Endothelial cell of hepatic sinusoid (primary cell): ENCODE measurements around the gene HBQ1.
"Not testable (repeated sequence)": the region's sequence is repeated elsewhere in the genome, so short reads cannot be mapped to it uniquely, and the experiment has no call there.

Experiments
- in situ Hi-C: cut with HindIII; loops from 2 replicates; pipeline ENCODE4 v1.10.0; 2017; ENCODE audit warnings: low sequenced_read_pairs

Gene HBQ1

GRCh38 chr16:200388-200787 lies 20.1 kb downstream of the HBQ1 start:
- in situ Hi-C loops: no loop called here

GRCh38 chr16:203246-203645 lies 23.0 kb downstream of the HBQ1 start:
- in situ Hi-C loops: no loop called here

DNA sequence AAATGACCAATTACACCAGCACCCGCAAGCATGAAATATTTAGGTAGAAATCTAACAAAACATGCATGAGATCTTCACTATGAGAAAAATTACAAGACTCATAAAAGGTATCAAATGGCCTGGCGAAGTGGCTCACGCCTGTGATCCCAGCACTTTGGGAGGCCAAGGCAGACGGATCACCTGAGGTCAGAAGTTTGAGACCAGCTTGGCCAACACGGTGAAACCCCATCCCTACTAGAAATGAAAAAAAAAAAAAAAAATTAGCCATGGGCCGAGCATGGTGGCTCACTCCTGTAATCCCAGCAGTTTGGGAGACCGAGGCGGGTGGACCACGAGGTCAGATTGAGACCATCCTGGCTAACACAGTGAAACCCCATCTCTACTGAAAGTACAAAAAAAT lies 23.8 kb downstream of the HBQ1 start:
- in situ Hi-C loops: not testable (repeated sequence)

- in situ Hi-C loops: not testable (repeated sequence)
Observed at GRCh38 chr16:209359-209758, 29.1 kb downstream of the HBQ1 start.

DNA sequence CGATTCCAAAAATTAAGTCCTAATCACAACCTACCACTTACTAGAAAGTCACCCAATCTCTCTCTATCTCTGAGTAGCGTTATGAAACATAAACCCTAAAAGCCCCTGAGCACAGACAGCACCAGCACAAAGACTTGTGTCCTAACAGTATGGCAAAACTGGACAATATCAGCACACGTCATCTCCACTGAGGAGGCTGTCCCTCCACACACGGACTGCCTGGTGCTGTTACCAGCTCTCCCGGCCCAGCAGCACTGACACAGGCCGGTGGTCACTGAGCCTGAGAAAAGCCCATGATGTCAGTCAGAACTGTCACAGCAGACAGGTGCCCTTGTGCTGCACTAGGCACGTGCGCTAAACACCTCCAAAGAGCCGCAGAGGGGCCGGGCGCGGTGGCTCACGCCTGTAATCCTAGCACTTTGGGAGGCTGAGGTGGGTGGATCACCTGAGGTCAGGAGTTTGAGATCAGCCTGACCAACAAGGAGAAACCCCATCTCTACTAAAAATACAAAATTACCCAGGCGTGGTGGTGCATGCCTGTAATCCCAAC lies 31.4 kb downstream of the HBQ1 start:
- in situ Hi-C loops: loop anchor here (5.0 kb wide), 1 partner anchor 36 kb away; no protein-coding TSS in a partner anchor

- in situ Hi-C loops: loop anchor here (5.0 kb wide), 1 partner anchor 34 kb away; no protein-coding TSS in a partner anchor
Observed at GRCh38 chr16:212999-213398, 32.7 kb downstream of the HBQ1 start.

GRCh38 chr16:220021-220420 lies 39.8 kb downstream of the HBQ1 start:
- in situ Hi-C loops: no loop called here

DNA sequence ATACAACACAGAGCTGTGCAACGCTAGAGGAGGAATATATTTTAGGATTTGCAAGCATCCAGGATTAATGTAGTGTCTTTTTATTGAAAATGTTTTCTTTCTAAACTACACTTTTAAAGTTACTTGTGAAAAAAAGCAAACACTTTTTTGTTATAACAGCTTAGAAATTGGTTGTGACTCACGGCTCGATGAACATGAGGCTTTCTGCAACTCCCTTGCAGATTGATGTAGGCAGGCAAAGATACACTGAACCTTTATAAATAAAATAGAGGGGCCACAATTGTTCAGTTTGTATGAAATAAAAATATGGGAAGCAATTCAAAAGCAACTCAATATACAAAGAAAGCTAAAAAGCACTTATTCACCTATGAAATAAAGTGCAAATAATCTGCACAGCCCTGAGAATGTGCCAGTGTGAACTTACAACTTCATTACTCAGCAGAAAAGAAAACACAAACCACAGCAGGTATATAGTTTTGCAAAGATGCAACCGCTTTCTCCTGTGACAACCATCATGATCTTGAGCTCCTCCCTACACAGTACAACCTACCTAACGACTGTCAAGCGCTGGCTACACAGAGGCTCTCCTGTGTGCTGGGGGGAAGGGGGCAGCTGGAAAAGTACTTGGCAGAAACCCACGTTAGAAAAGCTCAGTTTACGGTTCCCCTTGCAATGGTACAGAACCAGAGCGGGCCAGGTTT lies 48.0 kb downstream of the HBQ1 start:
- in situ Hi-C loops: no loop called here

DNA sequence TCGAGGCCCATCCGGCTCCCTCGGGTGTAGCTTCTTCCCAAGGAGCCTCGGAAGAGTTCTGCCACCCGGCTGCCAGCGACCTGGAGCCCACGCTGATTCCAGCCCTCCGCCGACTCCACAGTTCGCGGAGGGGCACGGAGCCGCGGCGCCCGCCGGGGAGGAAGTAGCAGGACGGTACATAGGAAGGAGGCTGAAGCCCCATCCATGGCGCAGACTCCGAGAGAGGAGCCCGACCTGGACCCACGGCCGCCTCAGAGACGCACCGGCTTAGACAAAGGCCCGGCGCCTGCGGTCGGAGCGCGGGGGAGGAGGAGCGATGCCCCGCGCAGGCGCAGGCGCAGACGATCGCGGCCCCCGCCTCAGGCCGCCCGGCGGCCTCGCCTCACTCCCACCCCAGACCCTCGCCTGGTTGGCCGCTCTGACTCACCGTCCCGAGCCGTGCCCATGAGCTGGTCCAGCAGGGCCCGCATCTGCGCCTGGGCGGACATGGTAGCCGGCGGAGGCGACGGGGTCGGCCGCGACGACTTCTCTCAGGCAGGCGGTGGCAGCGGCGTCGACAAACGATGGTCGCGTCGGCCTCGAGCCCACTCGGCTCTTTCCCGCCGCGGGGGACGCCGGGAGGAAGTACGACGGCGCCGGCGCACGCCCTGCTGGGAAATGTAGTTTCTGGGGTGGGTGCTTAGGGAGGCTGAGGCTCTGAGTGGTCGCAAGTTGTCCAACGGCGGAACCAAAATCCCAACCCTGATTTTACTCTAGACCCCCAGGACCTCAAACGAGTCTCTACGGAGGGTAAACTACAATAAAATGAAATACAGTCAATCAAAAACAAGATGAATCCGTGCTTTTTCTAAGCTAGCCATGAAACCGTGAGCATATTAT lies 48.8 kb downstream of the HBQ1 start, which contains the start of gene LUC7L:
TSS of gene LUC7L (minus strand) at position 598 of the 879 bp plus-strand sequence. CDS start at position 488, 110 bp downstream.
- in situ Hi-C loops: no loop called here

DNA sequence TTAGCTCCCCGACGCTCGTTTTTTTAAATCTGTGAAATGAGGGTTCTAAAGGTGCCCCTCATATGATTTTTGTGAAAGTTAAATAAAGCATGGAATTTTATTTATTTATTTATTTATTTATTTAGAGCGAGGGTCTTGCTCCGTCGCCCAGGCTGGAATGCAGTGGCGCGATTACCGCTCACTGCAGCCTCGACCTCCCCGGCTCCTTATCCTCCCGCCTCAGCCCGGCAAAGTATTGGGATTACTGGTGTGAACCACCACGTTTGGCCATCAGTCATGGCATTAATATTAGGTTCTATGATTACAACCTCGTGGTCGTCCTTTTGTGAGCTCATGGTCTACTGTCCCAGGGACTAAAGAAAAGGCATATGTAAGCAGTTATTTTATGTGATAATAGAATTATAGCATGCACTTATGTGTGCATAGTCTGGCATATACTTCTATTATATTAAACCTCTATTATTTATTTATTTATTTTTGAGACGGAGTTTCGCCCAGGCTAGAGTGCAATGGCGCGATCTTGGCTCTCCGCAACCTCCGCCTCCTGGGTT lies 49.5 kb downstream of the HBQ1 start:
- in situ Hi-C loops: no loop called here

DNA sequence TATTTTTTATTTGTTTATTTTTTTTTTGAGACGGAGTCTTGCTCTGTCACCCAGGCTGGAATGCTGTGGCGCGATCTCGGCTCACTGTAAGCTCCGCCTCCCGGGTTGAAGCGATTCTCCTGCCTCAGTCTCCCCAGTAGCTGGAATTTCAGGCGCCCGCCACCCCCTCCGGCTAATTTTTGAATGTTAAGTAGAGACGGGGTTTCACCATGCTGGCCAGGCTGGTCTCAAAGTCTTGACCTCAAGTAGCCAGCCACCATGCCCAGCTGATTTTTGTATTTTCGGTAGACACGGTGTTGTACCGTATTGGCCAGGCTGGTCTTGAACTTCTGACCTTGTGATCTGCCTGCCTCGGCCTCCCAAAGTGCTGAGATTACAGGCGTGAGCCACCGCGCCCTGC lies 50.1 kb downstream of the HBQ1 start:
- in situ Hi-C loops: not testable (repeated sequence)
